ENCODE results near the gene MTCL3.

- TF ChIP-seq CTCF (IDR thresholded peaks at IDR 0.05) (no peak), POLR2A (IDR thresholded peaks at IDR 0.05) (no peak)
Measured at GRCh38 chr6:127434651-127435050, 84.5 kb downstream of the MTCL3 start.

Measured in lower leg skin (tissue), 3 donors.